COR-L47 (cell line): ENCODE measurements around the gene CYB5D1.
"Not testable (repeated sequence)": the region's sequence is repeated elsewhere in the genome, so short reads cannot be mapped to it uniquely, and the experiment has no call there.

ENCODE experiments used
- DNase-seq: peaks from one replicate; lab custom pipeline; 2025; lab: John Stamatoyannopoulos, UW

Gene CYB5D1

DNA sequence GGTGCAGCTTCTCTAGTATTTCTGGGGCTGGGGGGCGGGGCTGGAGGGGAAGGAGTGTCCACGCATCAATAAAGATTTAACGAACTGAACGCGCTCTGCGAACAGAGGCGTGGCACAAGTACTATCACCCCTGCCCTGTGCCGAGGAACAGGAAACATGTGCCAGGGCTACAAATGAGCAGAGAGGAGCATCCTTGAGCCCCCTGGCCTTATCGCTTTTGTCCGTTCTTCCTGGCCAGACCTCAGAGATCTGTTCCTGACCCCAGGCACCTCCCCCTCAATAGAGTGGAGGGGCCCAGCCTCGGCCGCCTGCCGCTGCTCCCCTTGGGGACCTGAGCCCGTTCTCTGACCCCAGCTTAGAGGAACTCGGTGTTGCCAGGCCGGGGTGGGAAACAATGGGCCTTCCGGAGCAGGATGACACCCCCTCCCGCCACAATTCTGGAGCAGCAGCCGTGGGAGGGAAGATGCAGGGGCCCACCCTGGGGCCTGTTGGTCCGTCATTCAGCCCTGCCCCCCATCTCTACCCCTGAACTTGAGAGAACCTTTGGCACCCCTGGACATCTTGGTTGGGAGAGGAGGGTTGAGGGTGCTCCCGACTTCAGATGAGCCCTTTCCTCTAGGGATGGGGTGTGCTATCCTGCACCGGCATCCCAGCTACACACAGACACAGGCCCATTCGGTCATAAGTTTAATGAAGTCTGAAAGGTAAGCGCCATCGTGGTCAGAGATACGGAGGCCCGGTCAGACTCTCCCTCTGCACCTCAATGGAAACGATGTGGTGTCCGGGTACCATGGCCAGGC, 1.6 kb upstream of the CYB5D1 start:
- no peak for DNase-seq

- peak; percentile 91 for DNase-seq
Measured at GRCh38 chr17:7856811-7857712, 741 bp upstream of the CYB5D1 start, which contains the start of gene NAA38. Gene NAA38 (minus strand): TSS chr17:7857559. CDS start chr17:7857463, 96 bp downstream.

- no peak for DNase-seq
Measured at GRCh38 chr17:7858522-7858810, 663 bp downstream of the CYB5D1 start.

- DNase-seq = no peak
Measured at GRCh38 chr17:7859028-7859427, 1.2 kb downstream of the CYB5D1 start.

DNA sequence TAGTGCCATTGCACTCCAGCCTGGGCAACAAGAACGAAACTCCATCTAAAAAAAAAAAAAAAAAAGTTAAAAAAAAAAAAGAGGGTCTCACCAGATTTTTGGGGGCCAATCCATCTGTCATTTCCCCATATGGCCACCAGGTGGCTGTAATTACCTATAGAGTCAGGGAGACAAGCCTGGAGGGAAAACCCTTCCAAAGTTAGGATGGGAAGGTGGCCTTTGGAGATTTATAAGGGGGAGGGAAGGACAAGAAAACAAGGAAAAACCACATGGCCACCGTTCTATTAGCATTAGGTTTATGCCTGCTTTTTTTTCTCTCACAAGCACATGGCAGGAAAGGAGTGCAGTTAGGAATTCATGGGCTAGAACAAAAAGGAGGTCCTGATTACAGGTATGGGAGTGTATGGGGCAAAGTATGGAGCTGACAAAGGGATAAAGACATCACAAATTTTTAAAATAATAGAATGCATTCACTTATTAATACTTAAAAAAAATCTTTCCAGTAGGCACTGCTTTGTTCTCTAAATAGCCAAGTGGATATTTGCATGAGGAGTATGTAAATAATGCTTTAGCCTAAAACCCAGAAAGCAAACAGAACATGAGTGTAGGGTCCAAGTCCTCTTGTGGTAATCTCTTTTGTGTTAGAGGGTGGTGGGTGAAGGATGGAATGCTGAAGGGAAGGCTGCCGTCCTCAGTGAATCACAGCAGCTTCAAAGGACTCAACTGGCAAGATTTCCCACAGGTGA, 5.1 kb downstream of the CYB5D1 start:
- DNase-seq = no peak

GRCh38 chr17:7864384-7864783, 6.6 kb downstream of the CYB5D1 start:
- not testable (repeated sequence) for DNase-seq

- DNase-seq = no peak
Measured at GRCh38 chr17:7864995-7865650, 7.3 kb downstream of the CYB5D1 start.

- no peak for DNase-seq
Measured at GRCh38 chr17:7867881-7868329, 10.1 kb downstream of the CYB5D1 start.

DNA sequence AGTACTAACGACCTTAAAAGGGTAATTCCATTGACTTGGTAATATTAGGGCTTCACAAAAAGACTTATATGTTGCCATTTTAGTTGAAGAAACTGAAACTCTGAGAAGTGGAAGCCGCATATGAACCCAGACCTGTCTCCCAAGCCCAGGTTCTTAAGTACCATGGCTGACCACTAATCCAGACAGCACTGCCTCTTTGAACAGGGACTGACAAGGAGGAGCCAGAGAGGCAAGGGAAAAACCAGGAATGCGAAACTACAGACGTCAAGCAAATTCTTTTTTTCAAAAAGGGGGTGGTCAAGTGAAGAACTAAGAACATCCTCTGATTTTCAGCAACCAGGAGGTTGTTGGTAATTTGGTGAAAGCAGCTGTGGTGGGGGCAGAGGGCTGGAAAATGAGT, 15.2 kb downstream of the CYB5D1 start:
- DNase-seq = no peak

DNA sequence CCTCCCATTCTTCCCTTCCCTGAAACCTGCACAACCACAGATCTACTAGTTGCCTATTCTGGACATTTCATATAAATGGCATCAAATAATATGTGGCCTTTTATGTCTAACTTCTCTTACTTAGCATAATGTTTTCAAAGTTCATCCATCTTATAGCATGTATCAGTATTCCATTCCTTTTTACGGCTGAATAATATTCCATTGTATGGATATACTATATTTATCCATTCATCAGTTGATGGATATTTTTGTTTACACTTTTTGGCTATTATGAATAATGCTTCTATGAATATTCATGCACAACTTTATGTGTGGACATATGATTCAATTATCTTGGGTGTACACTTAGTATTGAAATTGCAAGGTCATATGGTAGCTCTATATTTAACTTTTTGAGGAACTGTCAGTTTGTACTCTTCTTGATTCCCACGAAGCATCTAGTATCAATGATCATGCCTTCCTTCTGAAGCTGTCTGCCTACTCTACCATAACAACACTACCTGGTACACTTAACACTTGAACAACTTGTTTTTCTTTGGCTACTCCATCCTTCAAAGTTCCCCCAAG, 18.1 kb downstream of the CYB5D1 start:
- no peak for DNase-seq

- no peak for DNase-seq
Measured at GRCh38 chr17:7878234-7878633, 20.4 kb downstream of the CYB5D1 start.

DNA sequence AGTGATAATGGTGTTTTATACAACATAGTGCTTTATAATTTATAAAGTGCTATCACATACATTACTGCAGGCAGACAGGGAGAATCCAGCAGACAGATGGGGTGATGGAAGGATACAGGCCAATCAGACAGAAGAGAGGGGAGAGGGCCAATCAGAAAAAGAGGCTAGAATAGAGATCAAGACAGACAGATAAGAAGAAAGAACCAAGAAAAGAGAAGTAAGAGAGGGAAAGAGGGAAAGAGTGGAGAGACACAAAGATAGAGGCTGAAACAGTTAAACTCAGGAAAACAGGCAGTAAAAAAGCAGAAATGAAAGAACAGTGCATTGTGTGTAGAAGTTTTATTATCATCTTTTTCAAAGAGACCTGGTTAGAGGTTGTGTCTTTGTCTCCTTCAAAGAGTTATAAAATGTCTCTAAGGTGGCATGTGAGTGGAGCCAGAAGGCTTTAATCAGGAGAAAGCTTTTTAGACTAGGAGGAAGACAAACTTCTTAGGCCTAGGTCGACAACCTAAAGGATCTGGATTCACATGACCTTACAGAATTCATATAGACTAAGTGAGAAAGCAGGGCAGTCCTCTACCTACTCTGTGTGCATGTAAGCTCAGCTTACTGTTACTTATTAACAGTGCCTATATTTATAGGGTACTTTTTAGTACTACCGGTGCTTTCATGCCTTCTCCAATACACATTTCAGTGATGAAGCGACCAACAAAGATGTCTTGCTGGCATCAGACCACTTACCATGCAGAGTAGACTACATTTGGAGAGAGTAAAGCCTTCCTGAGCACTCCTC, 22.5 kb downstream of the CYB5D1 start:
- no peak for DNase-seq

- DNase-seq = no peak
Measured at GRCh38 chr17:7881276-7882054, 23.7 kb downstream of the CYB5D1 start.

DNA sequence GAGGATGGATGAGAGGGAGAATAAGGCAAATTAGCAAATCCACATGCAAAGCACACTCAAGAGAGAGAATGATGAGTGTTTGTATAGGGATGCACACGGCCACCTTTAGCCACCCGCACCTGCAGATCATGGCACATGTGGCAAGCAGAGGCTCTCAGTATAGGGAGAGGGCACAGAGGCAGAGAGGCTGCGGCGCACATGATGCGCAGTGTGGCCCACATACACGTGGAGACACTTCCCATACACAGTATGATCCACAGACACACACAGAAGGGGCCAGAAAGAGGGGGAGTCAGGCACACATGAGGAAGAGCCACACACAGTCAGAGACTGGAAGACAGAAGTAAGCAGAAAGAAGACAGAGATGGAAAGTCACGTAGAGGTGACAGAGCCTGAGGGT, 24.3 kb downstream of the CYB5D1 start:
- DNase-seq = no peak

DNA sequence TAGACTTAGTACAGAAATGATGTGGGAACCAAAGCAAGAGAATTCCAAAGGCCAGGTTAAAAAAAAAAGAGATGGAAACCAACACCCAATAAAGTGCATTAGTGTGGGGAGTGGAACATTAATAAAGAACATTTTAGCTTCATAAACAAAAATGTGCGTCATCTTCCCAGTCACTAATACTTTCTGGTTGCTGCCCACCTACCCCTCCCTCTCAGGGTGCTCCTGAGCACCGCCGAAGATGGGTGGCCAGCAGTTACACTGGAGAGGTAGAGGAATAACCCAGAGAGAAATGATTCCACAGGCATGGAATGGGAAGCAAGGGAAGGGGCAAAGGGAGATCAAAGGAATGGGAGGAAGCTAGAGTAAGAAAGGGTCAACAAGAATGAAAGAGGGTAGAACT, 24.8 kb downstream of the CYB5D1 start:
- no peak for DNase-seq

DNA sequence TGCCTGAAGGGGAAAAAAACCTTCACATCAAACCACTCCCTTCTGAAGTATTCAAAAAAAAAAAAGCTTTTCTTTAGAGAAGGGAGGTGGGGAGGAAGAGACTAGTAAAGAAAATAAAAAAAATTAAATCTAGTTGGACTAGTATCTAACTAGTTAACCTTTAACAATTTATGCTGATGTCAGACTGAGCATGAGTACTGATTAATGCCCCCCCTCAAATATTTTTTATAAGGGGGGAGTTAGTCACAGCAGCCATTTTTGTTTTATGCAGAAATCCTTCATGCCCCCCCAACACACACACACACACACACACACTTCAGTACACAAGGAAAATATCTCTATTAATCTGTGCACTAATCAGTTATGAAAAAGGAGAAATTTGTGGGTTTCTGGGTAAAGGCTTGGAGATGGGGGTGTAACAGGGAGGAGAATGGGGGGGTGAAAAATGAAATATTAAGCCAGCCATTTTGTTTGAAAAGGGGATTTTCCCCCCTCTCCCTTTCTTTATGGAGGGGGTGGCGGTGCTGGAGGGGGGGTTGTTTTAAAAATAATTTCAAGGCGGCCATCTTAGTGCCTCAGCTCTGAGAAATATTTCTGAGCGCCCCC, 26.1 kb downstream of the CYB5D1 start:
- DNase-seq = no peak

GRCh38 chr17:7884581-7885366, 27.0 kb downstream of the CYB5D1 start:
- DNase-seq = no peak

GRCh38 chr17:7885367-7886226, 27.8 kb downstream of the CYB5D1 start:
- DNase-seq = no peak
